SK-N-SH (cell line): ENCODE measurements around the gene APBB2. TPM values are rescaled to one million over a fixed set of nuclear protein-coding genes. Genes with fewer than 3 reads are reported as not detected.

ENCODE experiments used
- CTCF ChIA-PET: fragments of 300-600, 350-600 bp; formaldehyde crosslinking; extraction: SDS; loops from one replicate; lab custom pipeline; 2021; lab: Yijun Ruan, JAX
- POLR2A ChIA-PET: fragments of 350-600 bp; sonication (Branson Sonifier 250); formaldehyde crosslinking; extraction: SDS; loops from one replicate; lab custom pipeline; 2020; ENCODE audit warnings: antibody characterized with exemption, inconsistent platforms; lab: Yijun Ruan, JAX
- DNase-seq: peaks from one replicate; pipeline ENCODE4 v3.0.0; 2012
- H2AFZ ChIP-seq: fragments of 200-600 bp; sonication (generic); 2 replicates; pipeline ENCODE4 v1.8.1; 2016; ENCODE audit warnings: antibody characterized with exemption, mild to moderate bottlenecking, low read depth
- H3F3A ChIP-seq: fragments of 200-600 bp; sonication (generic); replicated peaks from 2 replicates; pipeline ENCODE3; 2016; ENCODE audit warnings: antibody characterized with exemption, mild to moderate bottlenecking; ENCODE audit not compliant: insufficient read depth
- H3K27ac ChIP-seq, 2 experiments: fragments of 200-500 bp in 1 of 2; fragments of 200-600 bp in 1 of 2; sonication (Bioruptor generic) in 1 of 2; sonication (generic), shearing (Covaris generic) in 1 of 2; 2 replicates each; pipeline versions ENCODE4 v1.5.1 to v1.6.1; 2014 to 2016; ENCODE audit warnings: low read depth in 2 of 2, inconsistent platforms in 1 of 2, low read length in 1 of 2, mild to moderate bottlenecking in 1 of 2, mixed read lengths in 1 of 2
- H3K27me3 ChIP-seq: fragments of 200-600 bp; sonication (generic), shearing (Covaris generic); 2 replicates; pipeline ENCODE4 v1.6.1; 2016; ENCODE audit warnings: mixed run types; ENCODE audit not compliant: insufficient read depth
- H3K36me3 ChIP-seq, 2 experiments: fragments of 200-500 bp in 1 of 2; fragments of 200-600 bp in 1 of 2; sonication (Bioruptor generic) in 1 of 2; sonication (generic) in 1 of 2; replicated peaks in 1 of 2; 2 replicates each; pipeline versions ENCODE3 to v1.5.1; 2014 to 2016; ENCODE audit warnings: low read length in 1 of 2, mild to moderate bottlenecking in 1 of 2; ENCODE audit not compliant: insufficient read depth in 2 of 2, control insufficient read depth in 1 of 2
- H3K4me1 ChIP-seq, 2 experiments: fragments of 200-500 bp in 1 of 2; fragments of 200-600 bp in 1 of 2; sonication (Bioruptor generic) in 1 of 2; sonication (generic), shearing (Covaris generic) in 1 of 2; 2 replicates each; pipeline versions ENCODE4 v1.5.1 to v1.6.1; 2014 to 2016; ENCODE audit warnings: low read depth in 1 of 2, low read length in 1 of 2, mixed run types in 1 of 2; ENCODE audit not compliant: insufficient read depth in 2 of 2, control insufficient read depth in 1 of 2
- H3K4me2 ChIP-seq: fragments of 200-600 bp; sonication (generic), shearing (Covaris generic); 2 replicates; pipeline ENCODE4 v1.6.1; 2017; ENCODE audit warnings: mixed run types
- H3K4me3 ChIP-seq, 2 experiments: fragments of 200-500 bp in 1 of 2; fragments of 200-600 bp in 1 of 2; sonication (Bioruptor generic) in 1 of 2; sonication (generic), shearing (Covaris generic) in 1 of 2; 2 replicates each; pipeline versions ENCODE4 v1.5.1 to v1.8.1; 2014 to 2016; ENCODE audit warnings: low read depth in 2 of 2, inconsistent platforms in 1 of 2, low read length in 1 of 2, mild to moderate bottlenecking in 1 of 2, mixed read lengths in 1 of 2, moderate library complexity in 1 of 2
- H3K79me2 ChIP-seq: fragments of 200-600 bp; sonication (generic); 2 replicates; pipeline ENCODE4 v1.8.1; 2017; ENCODE audit warnings: mild to moderate bottlenecking; ENCODE audit not compliant: insufficient read depth
- H3K9ac ChIP-seq: fragments of 200-600 bp; sonication (generic); 2 replicates; pipeline ENCODE4 v1.6.1; 2017; ENCODE audit warnings: mixed run types
- H3K9me2 ChIP-seq: fragments of 200-600 bp; sonication (generic); 2 replicates; pipeline ENCODE4 v1.6.1; 2017; ENCODE audit warnings: mixed run types
- H3K9me3 ChIP-seq: fragments of 200-600 bp; sonication (generic); 2 replicates; pipeline ENCODE4 v1.6.1; 2017; ENCODE audit warnings: mixed run types, mild to moderate bottlenecking, moderate library complexity
- H4K20me1 ChIP-seq: fragments of 200-600 bp; sonication (generic); 2 replicates; pipeline ENCODE4 v1.6.1; 2017; ENCODE audit warnings: mild to moderate bottlenecking, mixed run types; ENCODE audit not compliant: insufficient read depth
- ELF1 ChIP-seq: IDR thresholded peaks from 2 replicates; pipeline ENCODE4 v1.4.0; 2012
- GATA2 ChIP-seq: sonication (generic); formaldehyde crosslinking; IDR thresholded peaks from 2 replicates; pipeline ENCODE4 v1.5.0; 2020; ENCODE audit warnings: mild to moderate bottlenecking, missing genetic modification reagents
- IRF3 ChIP-seq: fragments of 150-350 bp; IDR thresholded peaks from 2 replicates; pipeline ENCODE4 v1.6.1; 2016; ENCODE audit warnings: mild to moderate bottlenecking, low read depth, low read length
- MXI1 ChIP-seq: IDR thresholded peaks from 2 replicates; pipeline ENCODE4 v1.6.1; 2012; ENCODE audit warnings: mild to moderate bottlenecking, low read depth, low read length, improper control_type of control experiment
- NFIC ChIP-seq: IDR thresholded peaks from 2 replicates; pipeline ENCODE4 v1.4.0; 2012; ENCODE audit warnings: borderline replicate concordance
- NRF1 ChIP-seq: IDR thresholded peaks from 2 replicates; pipeline ENCODE4 v1.6.1; 2012; ENCODE audit warnings: low read depth, mild to moderate bottlenecking, low read length
- POLR2AphosphoS5 ChIP-seq: IDR thresholded peaks from 2 replicates; pipeline ENCODE4 v1.6.1; 2012; ENCODE audit warnings: low read depth, low read length
- RFX5 ChIP-seq: IDR thresholded peaks from 2 replicates; pipeline ENCODE4 v1.6.1; 2012; ENCODE audit warnings: mild to moderate bottlenecking, improper control_type of control experiment, low read length
- SMC3 ChIP-seq: IDR thresholded peaks from 2 replicates; pipeline ENCODE4 v1.6.1; 2012; ENCODE audit warnings: low read depth, low read length, improper control_type of control experiment
- USF2 ChIP-seq: fragments of 150-350 bp; IDR thresholded peaks from 2 replicates; pipeline ENCODE4 v1.6.1; 2017; ENCODE audit warnings: antibody characterized with exemption, low read length, low read depth, borderline replicate concordance
- YY1 ChIP-seq: IDR thresholded peaks from 2 replicates; pipeline ENCODE4 v1.4.0; 2012; ENCODE audit warnings: low read depth, mild to moderate bottlenecking
- WGBS: methylation state at CpG from one replicate; pipeline ENCODE4 v1.1.6; 2017; ENCODE audit warnings: low lambda C conversion rate; 5-methylcytosine and 5-hydroxymethylcytosine counted together
- polyA plus RNA-seq, 3 experiments: library from polyadenylated mRNA; depleted of rRNA; stranded (reverse); fragments of >200 nt; gene quantifications; 2 replicates each; pipeline ENCODE4 v1.2.3, GENCODE V29; 2012
- TF ChIP-seq, protein P1 (sequence below): IDR thresholded peaks from 2 replicates; pipeline ENCODE4 v1.4.0; 2012; ENCODE audit warnings: low read depth

APBB2 gene
- polyA plus RNA-seq, 1 of the 3 experiments (the other 2 are of a cell fraction): 49.8 TPM

GRCh38 chr4:41065434-41066006, 148.8 kb downstream of the APBB2 start:
- Histone ChIP-seq H3K27me3 (no peaks in the 10 kb centered on the region), H3K9me3 (no peaks in the 10 kb centered on the region), H3K4me2 (no peak overlapping the region), H2AFZ (no peak overlapping the region), H3K4me3 (no peak overlapping the region), H3F3A (no peaks in the 10 kb centered on the region), H3K27ac (no peak overlapping the region), H4K20me1 (peaks cover 8% of the 10 kb centered on the region; the same call in 1 of the 2 replicates), H3K9me2 (no peaks in the 10 kb centered on the region), H3K36me3 (peaks cover 3 to 5% of the 10 kb centered on the region in 2 experiments), H3K79me2 (peaks cover 72% of the 10 kb centered on the region), H3K4me1 (peaks cover 0 to 20% of the 10 kb centered on the region in 2 experiments; a peak in 2 of 4 replicates), H3K9ac (no peak overlapping the region)
- POLR2A ChIA-PET: no interaction called here
- CTCF ChIA-PET: no interaction called here
- TF ChIP-seq RFX5: no peak
- no peak for DNase-seq
- WGBS: 97% methylated on average over 5 of the region's 5 CpGs

DNA sequence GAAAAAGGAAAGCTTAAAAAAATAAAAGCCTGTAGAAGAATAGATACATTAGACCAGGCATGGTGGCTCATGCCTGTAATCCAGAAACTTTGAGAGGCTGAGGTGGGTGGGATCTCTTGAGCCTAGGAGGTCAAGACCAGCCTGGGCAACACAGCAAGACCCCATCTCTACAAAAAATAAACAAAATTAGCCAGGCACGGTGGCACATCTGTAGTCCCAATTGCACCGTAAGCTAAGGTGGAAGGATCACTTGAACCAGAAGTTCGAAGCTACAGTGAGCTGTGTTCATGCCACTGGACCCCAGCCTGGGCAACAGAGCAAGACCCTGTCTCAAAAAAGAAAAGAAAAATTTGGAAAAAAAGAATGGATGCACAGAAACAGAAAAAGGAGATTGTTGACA, 149.4 kb downstream of the APBB2 start:
- CTCF ChIA-PET: no interaction called here
- no peak for DNase-seq
- Histone ChIP-seq H3K4me3 (no peak overlapping the region), H4K20me1 (peaks cover 7% of the 10 kb centered on the region; the same call in 1 of the 2 replicates), H3K9me2 (no peaks in the 10 kb centered on the region), H3K27me3 (no peaks in the 10 kb centered on the region), H3K36me3 (peaks cover 3 to 5% of the 10 kb centered on the region in 2 experiments), H3K4me1 (peaks cover 0 to 20% of the 10 kb centered on the region in 2 experiments; a peak in 2 of 4 replicates), H2AFZ (no peak overlapping the region)
- 81% methylated on average over 3 of the region's 3 CpGs for WGBS
- POLR2A ChIA-PET: no interaction called here
- no peak for TF ChIP-seq NRF1
- TF ChIP-seq IRF3: no peak
- TF ChIP-seq, protein P1, sequence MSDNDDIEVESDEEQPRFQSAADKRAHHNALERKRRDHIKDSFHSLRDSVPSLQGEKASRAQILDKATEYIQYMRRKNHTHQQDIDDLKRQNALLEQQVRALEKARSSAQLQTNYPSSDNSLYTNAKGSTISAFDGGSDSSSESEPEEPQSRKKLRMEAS: no peak
- TF ChIP-seq GATA2: no peak
- TF ChIP-seq YY1: no peak
- no peak for TF ChIP-seq POLR2AphosphoS5
- TF ChIP-seq MXI1: no peak
- TF ChIP-seq, all 33 proteins: peak for 0
- no peak overlapping the region for H3K9ac ChIP-seq
- no peak overlapping the region for H3K4me2 ChIP-seq
- H3K79me2 ChIP-seq: peaks cover 73% of the 10 kb centered on the region
- H3F3A ChIP-seq: peaks cover 5% of the 10 kb centered on the region
- no peak overlapping the region for H3K27ac ChIP-seq
- H3K9me3 ChIP-seq: no peaks in the 10 kb centered on the region

GRCh38 chr4:41061482-41062185, 152.7 kb downstream of the APBB2 start:
- CTCF ChIA-PET: no interaction called here
- peak overlapping the region in 1 of 2 experiments; percentile 39; a peak in 2 of 4 replicates for H3K27ac ChIP-seq
- no peaks in the 10 kb centered on the region for H4K20me1 ChIP-seq
- peaks cover 6% of the 10 kb centered on the region for H3F3A ChIP-seq
- DNase-seq: no peak
- H3K9me2 ChIP-seq: no peaks in the 10 kb centered on the region
- no peak overlapping the region for H3K4me2 ChIP-seq
- POLR2A ChIA-PET: no interaction called here
- peaks cover 3 to 15% of the 10 kb centered on the region in 2 experiments for H3K36me3 ChIP-seq
- no peaks in the 10 kb centered on the region for H3K27me3 ChIP-seq
- no peaks in the 10 kb centered on the region for H3K9me3 ChIP-seq
- H3K4me3 ChIP-seq: no peak overlapping the region
- no peak overlapping the region for H3K9ac ChIP-seq
- no peak for TF ChIP-seq GATA2
- no peak for TF ChIP-seq NFIC
- TF ChIP-seq IRF3: no peak
- no peak for TF ChIP-seq ELF1
- TF ChIP-seq USF2: no peak
- no peak for TF ChIP-seq SMC3
- TF ChIP-seq, protein P1: no peak
- no peak for TF ChIP-seq NRF1
- H3K79me2 ChIP-seq: peaks cover 66% of the 10 kb centered on the region
- WGBS: 83% methylated on average over 5 of the region's 5 CpGs
- H3K4me1 ChIP-seq: peaks cover 11 to 18% of the 10 kb centered on the region in 2 experiments; a peak in 3 of 4 replicates
- H2AFZ ChIP-seq: no peak overlapping the region
